GM18508 (cell line): ENCODE data around the gene ENC1.
A peak's percentile ranks its signal among the peaks of the same experiment; 100 is the strongest.

Source experiments
- ATAC-seq: cut with Tn5 transposase; IDR thresholded peaks from one replicate; pipeline ENCODE4 v1.9.1; 2021; ENCODE audit warnings: moderate number of reproducible peaks; ENCODE audit not compliant: insufficient read depth, unreplicated experiment

ENC1 gene

DNA sequence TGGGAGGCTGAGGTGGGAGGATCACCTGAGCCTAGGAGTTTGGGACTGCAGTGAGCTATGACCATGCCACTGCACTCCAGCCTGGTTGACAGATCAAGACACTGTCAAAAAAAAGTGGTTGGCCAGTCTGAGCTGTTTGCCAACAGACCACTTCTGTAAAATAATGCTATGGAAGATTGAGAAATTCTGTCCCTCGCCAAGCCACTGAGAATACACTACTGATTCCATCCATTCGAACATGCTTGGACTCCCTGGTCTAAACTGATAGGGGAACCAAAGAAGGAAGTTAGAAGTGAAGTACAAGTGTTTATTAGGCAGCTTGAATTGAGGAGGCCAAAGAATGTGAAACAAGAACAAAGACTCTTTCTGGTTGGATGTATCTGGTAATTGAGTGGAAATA lies 27.2 kb downstream of the ENC1 start:
- ATAC-seq = no peak

DNA sequence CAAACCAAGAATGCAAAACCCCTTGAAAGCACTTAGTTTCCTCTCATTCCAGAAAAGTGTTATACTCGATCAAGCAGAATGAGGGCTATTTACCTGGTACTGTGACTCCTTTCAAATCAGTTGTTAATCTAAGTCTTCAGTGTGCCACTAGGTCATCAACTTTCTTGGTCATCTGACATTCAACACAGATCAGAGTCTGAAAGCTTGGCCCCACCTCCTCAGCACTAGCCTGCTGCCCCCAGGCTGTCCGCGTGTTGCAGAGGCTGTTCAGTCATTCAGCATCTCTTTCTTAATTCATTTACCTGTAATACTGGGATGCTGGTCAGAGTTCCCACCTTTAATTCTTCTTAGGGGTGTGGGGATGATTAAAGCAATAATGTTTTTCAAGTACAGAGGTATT lies 28.5 kb downstream of the ENC1 start:
- ATAC-seq = no peak

DNA sequence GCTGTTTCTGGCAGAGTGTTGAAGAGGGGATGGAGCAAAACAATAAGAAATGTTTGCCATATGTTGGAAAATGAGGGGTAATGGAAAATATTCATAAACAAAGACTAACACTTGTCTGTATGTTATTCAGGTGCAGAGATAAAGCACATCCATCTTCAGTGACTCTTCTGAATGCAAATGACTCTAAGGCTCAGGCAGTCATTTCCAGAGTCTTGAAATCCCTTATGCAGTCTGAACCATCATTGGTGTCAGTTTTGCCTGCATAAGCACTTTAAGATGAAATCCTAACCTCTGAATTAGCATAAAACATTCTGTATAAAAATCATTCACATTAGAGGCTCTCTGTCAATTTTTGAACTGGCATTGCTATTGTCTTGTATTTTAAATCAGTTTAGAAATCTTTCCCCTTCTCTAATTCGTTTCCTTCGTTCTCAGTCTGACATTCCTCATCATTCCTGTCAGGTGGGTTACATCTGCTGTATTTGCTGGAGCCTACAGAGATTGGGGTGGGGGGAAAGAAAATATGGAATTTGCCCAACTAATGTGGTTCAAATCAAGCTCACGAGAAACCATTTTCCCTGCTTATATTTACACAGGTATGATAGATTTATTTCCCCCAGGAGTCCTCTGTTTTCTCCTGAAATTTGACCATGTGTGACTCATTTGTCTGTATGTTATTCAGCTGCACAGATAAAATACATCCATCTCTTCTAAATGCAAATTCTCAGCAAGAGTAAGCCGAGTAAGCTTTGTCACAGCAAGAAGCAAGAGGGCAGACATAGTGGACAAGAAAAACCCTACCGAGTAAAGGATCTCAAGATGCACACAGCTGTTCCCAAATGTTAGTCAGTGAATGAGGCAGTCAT lies 31.6 kb downstream of the ENC1 start:
- no peak for ATAC-seq

DNA sequence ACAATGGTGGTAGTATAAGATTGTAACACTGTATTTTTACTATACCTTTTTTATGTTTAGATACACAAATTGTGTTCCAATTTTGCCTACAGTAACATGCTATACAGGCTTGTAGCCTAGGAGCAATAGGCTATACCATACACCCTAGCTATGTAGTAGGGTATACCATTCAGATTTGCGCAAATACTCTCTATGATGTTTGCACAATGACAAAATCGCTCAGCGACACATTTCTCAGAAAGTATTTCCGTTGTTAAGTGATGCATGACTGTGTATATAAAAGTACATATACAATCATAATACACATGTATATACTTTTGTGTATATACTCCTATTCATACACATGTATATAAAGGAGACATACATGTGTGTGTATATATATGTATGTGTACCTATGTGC lies 34.8 kb downstream of the ENC1 start:
- ATAC-seq = no peak

DNA sequence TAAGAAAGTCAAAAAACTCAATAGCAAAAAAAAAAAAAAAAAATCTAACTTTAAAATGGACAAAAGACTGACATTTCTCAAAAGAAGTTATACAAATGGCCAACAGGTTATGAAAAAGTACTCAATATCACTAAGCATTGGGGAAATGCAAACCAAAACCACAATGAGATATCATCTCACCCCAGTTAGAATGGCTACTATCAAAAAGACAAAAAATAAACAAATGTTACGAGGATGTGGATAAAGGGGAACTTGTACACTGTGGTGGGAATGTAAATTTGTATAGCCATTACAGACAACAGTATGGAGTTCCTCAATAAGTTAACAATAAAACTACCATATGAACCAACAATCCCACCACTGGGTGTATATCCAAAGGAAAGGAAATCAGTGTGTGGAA lies 37.2 kb downstream of the ENC1 start:
- ATAC-seq = no peak

DNA sequence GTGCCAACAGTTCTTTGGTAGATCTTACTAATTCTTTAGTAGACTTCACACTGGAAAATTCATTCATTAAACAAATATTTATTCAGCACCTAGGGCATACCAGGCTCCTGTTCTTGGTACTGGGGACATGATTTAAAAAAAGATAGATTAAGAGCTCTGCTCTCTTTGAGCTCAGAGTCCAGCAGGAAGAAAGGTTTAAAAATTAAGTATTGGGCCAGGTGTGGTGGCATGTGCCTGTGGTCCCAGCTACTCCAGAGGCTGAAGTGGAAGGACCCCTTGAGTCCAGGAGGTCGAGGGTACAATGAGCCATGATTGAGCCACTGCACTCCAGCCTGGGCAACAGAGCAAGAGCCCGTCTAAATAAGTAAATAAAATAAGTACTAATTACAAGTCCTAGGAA lies 41.4 kb downstream of the ENC1 start:
- ATAC-seq = no peak

DNA sequence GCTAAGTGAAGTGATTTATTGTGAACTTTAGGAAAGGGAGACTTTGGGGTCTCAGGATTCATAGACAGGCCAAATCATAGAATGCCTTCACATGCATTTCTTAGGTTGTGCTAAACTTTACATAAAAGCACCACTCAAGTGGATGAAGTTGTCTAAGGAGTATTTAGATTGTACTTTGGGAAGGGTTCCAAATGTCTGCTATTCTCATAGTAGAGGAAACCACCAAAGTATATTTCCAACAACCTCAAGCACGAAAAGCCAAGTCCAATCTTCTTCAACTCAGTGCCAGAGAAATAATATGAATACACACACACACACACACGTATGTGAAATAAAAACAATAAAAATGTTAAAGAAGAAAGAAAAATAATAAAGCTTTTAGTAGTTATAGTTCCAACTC lies 41.8 kb downstream of the ENC1 start:
- ATAC-seq = no peak

DNA sequence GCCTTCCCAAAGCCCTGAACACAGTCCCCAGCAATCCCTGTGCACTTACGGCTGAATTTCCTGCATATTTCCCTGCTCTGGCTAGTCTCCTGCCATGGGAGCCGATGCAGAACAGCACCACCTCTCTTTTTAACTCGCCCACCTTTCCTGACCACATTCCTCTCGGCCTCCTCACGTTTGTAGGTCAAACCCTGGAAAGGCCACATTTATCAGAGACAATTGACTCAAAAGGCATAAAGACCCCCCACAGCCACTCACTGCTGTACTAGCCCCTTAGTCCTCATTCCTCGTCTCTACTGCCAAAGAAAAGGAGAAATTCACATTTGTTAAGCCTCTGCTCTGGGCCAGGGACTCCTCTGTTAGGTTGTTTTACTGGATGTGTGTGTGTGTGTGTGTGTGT lies 43.6 kb downstream of the ENC1 start:
- ATAC-seq = no peak

DNA sequence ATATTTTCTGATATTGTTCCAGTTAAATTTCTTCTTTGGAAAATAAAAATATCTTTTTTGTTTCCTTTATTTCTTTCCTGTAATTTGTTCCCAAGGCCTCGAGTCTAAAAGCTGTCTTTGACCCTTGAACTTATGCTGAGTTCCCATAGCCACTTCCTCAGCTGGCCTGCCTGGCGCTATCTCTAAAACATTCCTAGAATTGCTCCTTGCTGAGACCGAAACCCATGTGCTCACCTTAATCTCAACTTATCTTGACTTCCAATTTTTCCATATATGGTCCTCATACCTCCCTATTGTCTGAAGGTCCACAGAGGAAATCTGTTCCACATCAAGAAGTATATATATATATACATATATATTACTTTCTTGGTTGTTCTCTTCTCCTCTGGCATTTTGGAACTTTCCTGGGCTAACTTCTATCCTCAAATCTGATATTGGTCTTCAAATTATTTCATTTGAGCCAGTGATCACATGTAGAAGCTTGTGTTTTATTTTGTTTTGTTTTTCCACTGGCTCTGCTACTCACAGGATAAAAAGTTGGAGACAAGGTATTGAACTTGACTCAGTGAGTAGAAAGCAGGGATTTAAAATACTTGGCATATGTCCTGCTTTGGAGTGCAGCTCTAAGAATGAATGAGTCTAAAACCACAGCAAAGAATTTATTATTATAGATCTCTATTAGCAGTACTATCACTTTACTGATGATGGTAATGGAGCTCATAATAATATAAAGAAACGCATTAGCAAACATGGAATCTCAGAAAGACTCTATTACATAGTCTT lies 45.2 kb downstream of the ENC1 start:
- no peak for ATAC-seq

DNA sequence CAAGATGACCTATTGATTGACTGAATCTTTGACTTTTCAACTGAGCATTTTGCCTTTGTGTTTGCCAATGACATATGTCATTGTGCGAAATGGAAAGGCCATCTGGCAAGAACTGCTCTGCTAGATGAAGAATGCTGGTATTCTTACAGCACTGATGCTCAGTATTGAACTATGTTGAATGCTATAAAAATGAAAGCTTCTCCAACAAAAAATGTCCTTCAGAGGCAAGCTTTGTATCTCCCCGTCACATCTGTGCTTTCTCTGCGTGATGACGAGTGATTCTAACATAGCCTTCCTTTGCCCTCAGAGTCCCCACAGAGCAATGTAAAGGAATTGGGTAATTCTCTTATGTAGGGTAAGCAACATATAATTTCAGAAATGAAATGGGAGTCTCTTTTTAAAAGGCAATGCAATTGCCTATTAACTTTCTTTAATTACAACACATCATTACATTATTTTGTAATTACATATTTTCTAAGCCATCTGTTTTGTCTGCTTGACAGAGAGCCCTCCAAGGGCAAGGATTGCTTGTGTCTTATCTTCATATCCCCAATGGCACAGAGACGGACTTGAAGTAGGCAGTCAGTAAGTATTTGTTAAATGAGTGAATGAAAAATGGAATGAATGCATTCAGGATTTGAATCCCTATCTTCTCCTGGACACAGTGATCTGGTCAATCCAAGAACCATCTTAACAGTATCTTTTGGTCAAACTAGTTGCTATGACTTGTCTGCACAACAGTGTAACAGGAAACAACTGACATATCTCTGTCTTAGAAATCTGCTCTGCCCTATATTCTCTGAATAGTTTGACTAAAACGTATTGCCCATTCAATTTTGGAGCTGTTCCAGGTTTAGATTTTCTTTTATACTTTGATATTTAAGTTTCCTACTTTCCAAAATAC lies 46.1 kb downstream of the ENC1 start:
- ATAC-seq = no peak

DNA sequence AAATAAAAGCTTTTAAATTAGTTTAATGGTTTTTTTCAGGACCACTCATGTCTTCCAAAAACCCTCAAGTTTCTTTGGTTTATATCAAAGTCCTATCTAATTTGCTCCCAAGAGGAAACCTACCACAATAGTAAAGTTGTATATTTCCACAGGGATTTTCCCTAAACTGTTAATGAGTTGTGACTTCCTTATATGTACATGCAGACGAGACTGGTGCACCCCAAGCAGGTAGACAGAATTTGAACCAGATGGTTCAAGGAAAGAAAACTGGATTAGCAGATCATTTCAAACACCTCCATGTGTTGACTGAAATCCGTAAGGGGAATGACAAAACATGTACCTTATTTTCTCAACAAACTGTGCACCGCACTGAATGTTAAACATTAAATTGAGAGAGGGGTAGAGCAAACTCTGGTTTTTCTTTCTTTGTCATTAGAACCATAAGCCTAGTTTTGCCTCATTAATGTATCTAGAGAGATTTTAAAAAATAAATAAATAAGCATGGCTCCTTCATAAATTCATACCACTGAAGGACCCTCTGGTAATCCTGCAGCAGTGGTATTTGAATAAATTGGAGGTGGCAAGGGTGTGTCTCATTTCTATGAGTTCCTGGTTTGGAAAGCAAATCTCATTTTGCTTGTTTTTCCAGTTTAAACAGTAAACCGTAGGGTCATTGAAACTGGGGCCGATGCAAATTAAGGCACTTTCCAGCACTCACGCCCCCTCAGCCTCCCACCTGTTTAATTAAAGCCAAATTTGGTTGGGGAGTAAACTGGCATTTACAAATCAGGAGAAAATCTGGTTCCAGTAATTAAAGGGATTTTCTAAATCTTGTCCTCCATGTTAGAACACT lies 51.1 kb downstream of the ENC1 start:
- ATAC-seq = no peak

DNA sequence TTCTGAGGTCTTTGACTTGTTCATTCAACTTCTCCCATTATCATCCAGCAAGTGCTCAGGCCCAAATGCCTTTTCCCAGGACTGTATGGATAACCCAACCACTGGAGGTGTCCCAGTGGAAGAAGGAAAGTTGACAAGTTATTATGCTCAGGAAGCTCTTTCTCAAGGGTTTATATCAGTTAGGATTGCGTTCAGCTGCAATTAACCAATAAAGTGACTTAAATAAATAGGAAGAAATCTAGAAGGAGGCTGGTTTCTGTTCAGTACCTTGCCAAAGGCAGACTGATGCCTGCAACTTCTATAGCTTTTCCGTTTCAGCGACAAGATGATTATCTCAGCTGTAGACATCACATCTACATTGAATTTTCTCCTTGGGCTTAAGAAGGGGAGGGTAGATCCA lies 52.1 kb downstream of the ENC1 start:
- no peak for ATAC-seq

DNA sequence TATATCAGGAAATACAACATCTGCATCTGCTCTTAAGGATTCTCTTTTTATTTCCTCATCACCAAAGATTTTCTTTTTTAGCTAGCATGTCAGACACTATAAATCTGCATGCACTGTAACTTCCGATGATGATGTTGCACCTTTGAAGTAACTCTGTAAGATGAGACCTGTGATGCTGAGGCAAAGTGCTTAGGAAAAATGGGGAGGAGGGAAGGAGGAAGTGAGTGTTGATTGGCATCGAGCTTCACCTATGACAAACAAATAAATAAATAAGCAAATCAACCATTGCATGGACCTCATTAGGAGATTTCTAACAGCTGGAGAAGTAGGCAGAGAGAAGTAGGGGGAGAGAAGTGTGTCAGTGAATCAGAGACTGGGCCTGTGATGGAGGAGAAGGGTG lies 52.6 kb downstream of the ENC1 start:
- no peak for ATAC-seq

DNA sequence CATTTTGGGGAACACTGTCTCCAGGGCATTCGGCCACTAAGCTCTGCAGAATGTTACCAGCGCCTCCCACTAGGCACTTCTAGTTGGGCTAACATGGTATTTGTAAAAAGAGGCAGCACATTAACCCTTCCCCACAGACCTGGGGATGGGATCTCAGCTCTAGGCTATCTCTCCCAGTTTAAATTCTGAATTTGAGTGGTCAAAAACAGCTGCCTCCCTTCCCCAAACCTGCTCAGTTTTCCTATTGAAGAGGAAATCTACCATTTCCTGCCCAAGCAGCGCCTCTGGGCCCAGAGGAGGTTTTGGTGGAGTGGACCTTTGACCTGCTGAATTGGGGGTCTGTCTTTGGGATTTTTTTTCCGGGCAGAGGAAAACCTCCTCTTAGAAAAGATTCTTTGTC lies 53.2 kb downstream of the ENC1 start:
- no peak for ATAC-seq

DNA sequence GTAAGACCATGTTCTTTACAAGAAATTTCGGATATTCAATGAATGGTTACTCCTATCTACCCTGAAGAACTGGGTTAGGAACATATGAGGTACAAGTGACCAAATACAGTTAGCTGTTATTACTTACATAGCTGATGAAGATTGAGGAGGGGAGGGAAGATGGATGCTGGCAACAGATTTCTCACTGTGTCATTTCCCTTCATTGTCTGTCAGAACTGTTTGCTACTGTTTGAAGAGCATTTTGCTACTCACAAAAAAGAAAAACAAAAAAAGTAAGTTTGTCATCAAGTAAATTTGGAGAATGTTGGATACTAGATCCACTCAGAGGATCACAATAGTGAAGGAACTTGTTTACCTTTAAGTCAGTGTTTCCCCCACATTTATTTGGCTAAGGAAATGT lies 53.7 kb downstream of the ENC1 start:
- ATAC-seq = no peak

DNA sequence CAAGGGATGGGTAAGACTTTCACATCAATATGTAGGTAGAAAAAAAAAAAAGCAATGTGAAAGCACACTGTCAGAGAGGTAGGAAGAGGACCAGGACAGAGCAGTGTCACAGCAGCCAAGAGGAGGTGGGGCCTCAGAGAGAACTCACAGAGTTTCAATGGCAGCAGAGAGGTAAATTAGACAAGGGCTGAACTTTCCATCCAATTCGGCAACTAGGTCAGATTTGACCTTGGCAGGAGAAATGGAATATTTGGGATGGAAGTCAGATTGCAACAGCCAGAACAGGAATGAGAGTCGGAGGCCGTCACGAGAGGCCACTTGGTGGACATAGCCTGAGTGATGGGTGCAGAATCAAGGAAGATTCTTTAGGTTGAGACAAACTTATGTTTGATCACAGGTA lies 57.7 kb downstream of the ENC1 start:
- ATAC-seq = no peak

DNA sequence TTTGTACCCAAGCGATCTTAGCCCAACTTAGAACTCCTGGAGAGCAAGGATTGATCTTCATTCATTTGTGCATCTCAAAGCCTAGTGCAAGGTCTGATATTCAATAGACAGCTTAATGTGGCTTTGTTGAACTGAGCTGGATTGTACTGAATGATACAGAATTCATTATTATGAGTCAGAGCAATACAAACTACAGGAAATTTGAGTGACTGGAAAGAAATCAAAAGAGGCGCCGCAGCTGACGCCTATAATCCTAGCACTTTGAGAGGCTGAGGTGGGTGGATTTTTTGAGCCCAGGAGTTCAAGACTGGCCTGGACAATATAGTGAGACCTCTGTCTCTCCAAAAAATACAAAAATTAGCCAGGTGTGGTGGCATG lies 58.6 kb downstream of the ENC1 start:
- no peak for ATAC-seq

DNA sequence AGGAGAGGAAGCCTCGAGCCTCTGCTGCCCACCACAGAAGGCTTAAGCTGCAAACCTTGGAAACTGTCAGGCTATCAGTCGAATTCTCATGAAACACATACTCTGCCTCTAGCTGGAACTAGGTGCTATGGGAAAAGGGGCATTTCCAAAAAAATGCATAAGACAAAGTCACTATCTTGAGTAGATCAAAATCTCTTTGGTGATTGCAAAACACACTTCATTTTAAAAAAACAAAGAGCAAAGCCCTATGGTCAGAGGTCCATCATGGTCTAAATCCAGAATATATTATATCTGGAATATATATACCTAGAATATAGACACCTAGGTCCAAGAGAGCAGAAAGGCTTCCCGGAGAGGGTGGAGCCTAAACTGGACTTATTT lies 59.8 kb downstream of the ENC1 start:
- ATAC-seq = no peak

DNA sequence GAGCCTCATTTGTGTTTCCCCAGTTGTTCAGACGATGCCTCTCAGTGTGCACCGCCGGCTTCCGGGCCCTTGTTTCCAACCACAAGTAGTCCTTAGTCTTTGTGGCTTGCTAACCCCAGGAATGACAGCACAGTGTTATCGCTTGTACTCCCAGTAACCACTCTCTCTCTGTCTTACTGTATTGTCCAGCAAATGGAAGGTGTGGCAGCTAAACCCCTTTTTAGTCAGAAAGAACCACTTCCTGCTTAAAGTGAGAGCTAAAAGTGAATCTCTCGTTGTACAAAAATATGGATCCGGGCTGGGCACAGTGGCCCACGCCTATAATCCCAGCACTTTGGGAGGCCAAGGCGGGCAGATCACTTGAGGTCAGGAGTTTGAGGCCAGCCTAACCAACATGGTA lies 61.3 kb downstream of the ENC1 start:
- ATAC-seq = peak; percentile 74
